PC-3 (cell line): ENCODE results near the gene GPR146. TPM values are rescaled to one million over a fixed set of nuclear protein-coding genes. Genes with fewer than 3 reads are reported as not detected.

Experiments used
- ATAC-seq: fragments of 200-7000 bp; cut with Tn5 transposase; 2 replicates; pipeline ENCODE4 v1.9.1; 2020; ENCODE audit warnings: mild to moderate bottlenecking, moderate library complexity
- BruUV-seq: library from RNA; stranded (reverse); fragments of 400-500 nt; replicated peaks from 2 replicates; lab custom pipeline; 2021; lab: Mats Ljungman, UMichigan
- CTCF ChIA-PET: fragments of 300-600 bp; sonication (Branson Sonifier 250); formaldehyde crosslinking; loops from one replicate; lab custom pipeline; 2022; ENCODE audit warnings: antibody characterized with exemption; lab: Charles Lee
- POLR2A ChIA-PET: fragments of 300-600 bp; sonication (Branson Sonifier 250); formaldehyde crosslinking; loops from one replicate; lab custom pipeline; 2022; ENCODE audit warnings: antibody characterized with exemption; ENCODE audit not compliant: unreplicated experiment; lab: Charles Lee
- DNase-seq: peaks from one replicate; pipeline ENCODE4 v3.0.0-alpha.2; 2015
- H2AFZ ChIP-seq: fragments of 300-600 bp; sonication (generic); 2 replicates; pipeline ENCODE4 v1.6.0; 2016; ENCODE audit warnings: antibody characterized with exemption, low read length
- H3F3A ChIP-seq: fragments of 300-600 bp; sonication (generic); one replicate; pipeline ENCODE4 v1.6.0; 2017; ENCODE audit warnings: antibody characterized with exemption, low read length, control low read depth, mild to moderate bottlenecking; ENCODE audit not compliant: unreplicated experiment
- H3K27ac ChIP-seq: fragments of 300-600 bp; sonication (generic); 2 replicates; pipeline ENCODE4 v1.5.1; 2016; ENCODE audit warnings: mild to moderate bottlenecking, low read length
- H3K27me3 ChIP-seq: fragments of 300-600 bp; sonication (generic); 2 replicates; pipeline ENCODE4 v1.6.1; 2016; ENCODE audit warnings: low read length, mixed read lengths
- H3K36me3 ChIP-seq: fragments of 300-600 bp; sonication (generic); 2 replicates; pipeline ENCODE4 v1.6.1; 2016; ENCODE audit warnings: low read depth, mixed run types, low read length, mixed read lengths
- H3K4me1 ChIP-seq: fragments of 300-600 bp; sonication (generic); 2 replicates; pipeline ENCODE4 v1.5.1; 2016; ENCODE audit warnings: low read length; ENCODE audit not compliant: insufficient read depth
- H3K4me2 ChIP-seq: fragments of 300-600 bp; sonication (generic); 2 replicates; pipeline ENCODE4 v1.6.0; 2016; ENCODE audit warnings: low read length
- H3K4me3 ChIP-seq: fragments of 300-600 bp; sonication (generic); 2 replicates; pipeline ENCODE4 v1.5.1; 2016; ENCODE audit warnings: mild to moderate bottlenecking, low read length, mixed read lengths
- H3K79me2 ChIP-seq: fragments of 300-600 bp; sonication (generic); 2 replicates; pipeline ENCODE4 v1.6.1; 2017; ENCODE audit warnings: low read length, mixed read lengths
- H3K9ac ChIP-seq: fragments of 300-600 bp; sonication (generic); 2 replicates; pipeline ENCODE4 v1.6.0; 2016; ENCODE audit warnings: mild to moderate bottlenecking, low read length
- H3K9me2 ChIP-seq: fragments of 300-600 bp; sonication (generic); replicated peaks from 2 replicates; pipeline ENCODE4 v1.6.1; 2016; ENCODE audit warnings: mixed run types, low read length, mixed read lengths
- H3K9me3 ChIP-seq: fragments of 300-600 bp; sonication (generic); 2 replicates; pipeline ENCODE4 v1.6.1; 2016; ENCODE audit warnings: low read length, mixed read lengths
- H4K20me1 ChIP-seq: fragments of 300-600 bp; sonication (generic); 2 replicates; pipeline ENCODE4 v1.6.1; 2016; ENCODE audit warnings: low read length, mixed read lengths
- CTCF ChIP-seq: fragments of 300-600 bp; sonication (generic); conservative IDR thresholded peaks from 2 replicates; pipeline ENCODE4 v1.5.1; 2017; ENCODE audit warnings: antibody characterized with exemption, low read depth, mild to moderate bottlenecking, low read length
- EZH2 ChIP-seq: fragments of 300-600 bp; sonication (generic); IDR thresholded peaks from one replicate; pipeline ENCODE4 v1.6.1; 2017; ENCODE audit warnings: antibody characterized with exemption, mild to moderate bottlenecking, low read length; ENCODE audit not compliant: unreplicated experiment
- EZH2phosphoT487 ChIP-seq: fragments of 300-600 bp; sonication (generic); IDR thresholded peaks from 2 replicates; pipeline ENCODE4 v1.6.1; 2018; ENCODE audit warnings: mild to moderate bottlenecking, antibody characterized with exemption, low read length, borderline replicate concordance
- intact Hi-C: fragments of 100-400 bp; cut with micrococcal nuclease; formaldehyde crosslinking; loops from 2 replicates; pipeline ENCODE4 v1.9.0; 2023
- total RNA-seq: library from RNA; depleted of rRNA; stranded (reverse); fragments of >200 nt; gene quantifications from 2 replicates; pipeline ENCODE4 v1.2.3, GENCODE V29; 2014

The GPR146 gene
- total RNA-seq, 1 experiment from 2014 or later = 2.7 TPM

- H3K9me2 ChIP-seq = no peaks in the 10 kb centered on the region
- no peak overlapping the region for H3K9ac ChIP-seq
- H3K27me3 ChIP-seq = no peaks in the 10 kb centered on the region
- BruUV-seq = no TSS peak
- no peaks in the 10 kb centered on the region for H3K36me3 ChIP-seq
- ATAC-seq = no peak
- intact Hi-C loops = no loop called here
- TF ChIP-seq EZH2phosphoT487 (no peak), EZH2 (no peak), CTCF (no peak)
- H3K4me1 ChIP-seq = no peaks in the 10 kb centered on the region
- no peak for DNase-seq
- no peaks in the 10 kb centered on the region; the same call in 1 of the 2 replicates for H3K79me2 ChIP-seq
- no peak overlapping the region for H3K4me3 ChIP-seq
- no peak overlapping the region for H3K4me2 ChIP-seq
- ChIA-PET POLR2A (no interaction called here), CTCF (interaction anchor here (0.7 kb wide), 1 partner anchor 34 kb away, joined by 3 read pairs; no protein-coding TSS in a partner anchor)
- no peak overlapping the region for H2AFZ ChIP-seq
- H3K9me3 ChIP-seq = no peaks in the 10 kb centered on the region
- no peaks in the 10 kb centered on the region for H3F3A ChIP-seq
- no peaks in the 10 kb centered on the region for H4K20me1 ChIP-seq
- H3K27ac ChIP-seq = no peak overlapping the region
Measured at GRCh38 chr7:1098243-1099153, 54.2 kb downstream of the GPR146 start.

- H3K4me1 ChIP-seq = no peaks in the 10 kb centered on the region
- no peaks in the 10 kb centered on the region for H3F3A ChIP-seq
- no peak overlapping the region for H2AFZ ChIP-seq
- H3K4me2 ChIP-seq = no peak overlapping the region
- no TSS peak for BruUV-seq
- TF ChIP-seq EZH2 (no peak), EZH2phosphoT487 (no peak), CTCF (no peak)
- DNase-seq (no peak), ATAC-seq (no peak)
- intact Hi-C loops = no loop called here
- H4K20me1 ChIP-seq = no peaks in the 10 kb centered on the region
- H3K9ac ChIP-seq = no peak overlapping the region
- no peaks in the 10 kb centered on the region for H3K9me2 ChIP-seq
- H3K79me2 ChIP-seq = no peaks in the 10 kb centered on the region; the same call in 1 of the 2 replicates
- no peaks in the 10 kb centered on the region for H3K9me3 ChIP-seq
- ChIA-PET POLR2A (no interaction called here), CTCF (no interaction called here)
- no peaks in the 10 kb centered on the region for H3K27me3 ChIP-seq
- H3K4me3 ChIP-seq = no peak overlapping the region
- H3K27ac ChIP-seq = no peak overlapping the region
- H3K36me3 ChIP-seq = no peaks in the 10 kb centered on the region
Measured at GRCh38 chr7:1099154-1099542, 54.8 kb downstream of the GPR146 start.

GRCh38 chr7:1099637-1100036, 55.3 kb downstream of the GPR146 start:
- H3K4me2 ChIP-seq = no peak overlapping the region
- no peaks in the 10 kb centered on the region; the same call in 1 of the 2 replicates for H3K79me2 ChIP-seq
- intact Hi-C loops = no loop called here
- H3K27ac ChIP-seq = no peak overlapping the region
- TF ChIP-seq EZH2phosphoT487 = no peak
- no peak for TF ChIP-seq EZH2
- TF ChIP-seq CTCF = no peak
- POLR2A ChIA-PET = no interaction called here
- no peak for ATAC-seq
- no peak for DNase-seq
- no peaks in the 10 kb centered on the region for H4K20me1 ChIP-seq
- no peaks in the 10 kb centered on the region for H3K36me3 ChIP-seq
- CTCF ChIA-PET = no interaction called here
- no peaks in the 10 kb centered on the region for H3K27me3 ChIP-seq
- no peaks in the 10 kb centered on the region for H3K9me3 ChIP-seq
- no peak overlapping the region for H3K9ac ChIP-seq
- H2AFZ ChIP-seq = no peak overlapping the region
- no TSS peak for BruUV-seq
- H3K4me3 ChIP-seq = no peak overlapping the region
- no peaks in the 10 kb centered on the region for H3K4me1 ChIP-seq
- H3F3A ChIP-seq = no peaks in the 10 kb centered on the region
- no peaks in the 10 kb centered on the region for H3K9me2 ChIP-seq
